GM12878 (cell line): ENCODE measurements around the gene LENG1. TPM values are rescaled to one million over a fixed set of nuclear protein-coding genes. Genes with fewer than 3 reads are reported as not detected.
"Not testable (repeated sequence)": the region's sequence is repeated elsewhere in the genome, so short reads cannot be mapped to it uniquely, and the experiment has no call there.

Experiments
- ATAC-seq: fragments of 200-7000 bp; cut with Tn5 transposase; 3 replicates; pipeline ENCODE4 v1.9.1; 2020; ENCODE audit warnings: mild to moderate bottlenecking, moderate library complexity
- BruUV-seq: library from RNA; stranded (reverse); fragments of 400-500 nt; replicated peaks from 2 replicates; lab custom pipeline; 2021; lab: Mats Ljungman, UMichigan
- CTCF ChIA-PET: fragments of 300-600 bp; sonication (Branson Sonifier 250); formaldehyde crosslinking; extraction: SDS; loops from one replicate; lab custom pipeline; 2021; ENCODE audit warnings: inconsistent platforms; lab: Yijun Ruan, JAX
- POLR2A ChIA-PET: fragments of 350-600 bp; formaldehyde crosslinking; extraction: SDS; loops from one replicate; lab custom pipeline; 2021; ENCODE audit warnings: inconsistent platforms; lab: Charles Lee
- RAD21 ChIA-PET: fragments of 300-600 bp; sonication (Branson Sonifier 250); formaldehyde crosslinking; loops from one replicate; lab custom pipeline; 2023; ENCODE audit warnings: antibody characterized with exemption; ENCODE audit not compliant: unreplicated experiment; lab: Charles Lee
- SMC1A ChIA-PET: fragments of 300-600 bp; sonication (Branson Sonifier 250); formaldehyde crosslinking; loops from one replicate; lab custom pipeline; 2023; ENCODE audit not compliant: unreplicated experiment, uncharacterized antibody; lab: Charles Lee
- DNase-seq: peaks from one replicate; pipeline ENCODE4 v3.0.0-alpha.2; 2011; ENCODE audit warnings: low read depth, low spot score
- FAIRE-seq: peaks from 3 replicates; lab custom pipeline; 2011; peaks lifted over from hg19 to GRCh38; lab: Jason Lieb, UNC
- H2AFZ ChIP-seq: 2 replicates; pipeline ENCODE4 v1.6.0; 2011; ENCODE audit warnings: low read depth, low read length, control low read depth; ENCODE audit not compliant: control insufficient read depth
- H3K27ac ChIP-seq: 2 replicates; pipeline ENCODE4 v1.5.1; 2011; ENCODE audit warnings: control low read depth; ENCODE audit not compliant: control insufficient read depth, insufficient read depth
- H3K27me3 ChIP-seq, 2 experiments: replicated peaks in 1 of 2; 2 replicates each; pipeline versions ENCODE4 v1.6.0 to v1.6.1; 2011; ENCODE audit warnings: low read length in 1 of 2; ENCODE audit not compliant: control insufficient read depth in 2 of 2, insufficient read depth in 2 of 2
- H3K36me3 ChIP-seq, 2 experiments: 2 replicates each; pipeline ENCODE4 v1.5.1; 2011; ENCODE audit warnings: low read length in 1 of 2; ENCODE audit not compliant: control insufficient read depth in 2 of 2, insufficient read depth in 2 of 2
- H3K4me1 ChIP-seq: 2 replicates; pipeline ENCODE4 v1.6.1; 2011; ENCODE audit warnings: mild to moderate bottlenecking, low read length, moderate library complexity, mixed read lengths; ENCODE audit not compliant: control insufficient read depth, insufficient read depth
- H3K4me2 ChIP-seq: 2 replicates; pipeline ENCODE4 v1.6.0; 2011; ENCODE audit warnings: control low read depth; ENCODE audit not compliant: control insufficient read depth, insufficient read depth
- H3K4me3 ChIP-seq: fragments of 200-600 bp; sonication (generic); 2 replicates; pipeline ENCODE4 v1.5.1; 2016
- H3K79me2 ChIP-seq: 2 replicates; pipeline ENCODE4 v1.6.0; 2011; ENCODE audit warnings: low read length; ENCODE audit not compliant: control insufficient read depth, insufficient read depth
- H3K9ac ChIP-seq: 2 replicates; pipeline ENCODE4 v1.8.0; 2011; ENCODE audit warnings: low read length, control low read depth, mixed read lengths; ENCODE audit not compliant: control insufficient read depth, insufficient read depth
- H3K9me3 ChIP-seq: replicated peaks from 3 replicates; pipeline ENCODE4 v1.5.1; 2011; ENCODE audit warnings: mild to moderate bottlenecking, low read length; ENCODE audit not compliant: control insufficient read depth, insufficient read depth
- H4K20me1 ChIP-seq: 2 replicates; pipeline ENCODE4 v1.6.0; 2011; ENCODE audit not compliant: control insufficient read depth, insufficient read depth
- CBX3 ChIP-seq: fragments of 200-600 bp; sonication (generic); IDR thresholded peaks from 2 replicates; pipeline ENCODE4 v1.6.1; 2016; ENCODE audit warnings: low read depth, borderline replicate concordance
- CBX5 ChIP-seq: sonication (generic); IDR thresholded peaks from 2 replicates; pipeline ENCODE4 v1.6.1; 2016; ENCODE audit warnings: low read depth, moderate library complexity, mild to moderate bottlenecking, inconsistent platforms
- ESRRA ChIP-seq: IDR thresholded peaks from 2 replicates; pipeline ENCODE4 v1.6.1; 2012; ENCODE audit warnings: mild to moderate bottlenecking, low read length, improper control_type of control experiment
- HDGF ChIP-seq: fragments of 450-650 bp; IDR thresholded peaks from 2 replicates; pipeline ENCODE4 v1.6.1; 2016; ENCODE audit warnings: antibody characterized with exemption
- KLF5 ChIP-seq: fragments of 450-650 bp; IDR thresholded peaks from 2 replicates; pipeline ENCODE4 v1.6.1; 2014; ENCODE audit warnings: mild to moderate bottlenecking; ENCODE audit not compliant: partially characterized antibody
- RAD21 ChIP-seq: IDR thresholded peaks from 2 replicates; pipeline ENCODE4 v1.6.1; 2011; ENCODE audit warnings: mild to moderate bottlenecking, low read depth, low read length, moderate library complexity; ENCODE audit not compliant: insufficient read depth
- RB1 ChIP-seq: fragments of 450-650 bp; formaldehyde crosslinking; IDR thresholded peaks from 2 replicates; pipeline ENCODE4 v1.6.1; 2017; ENCODE audit warnings: mild to moderate bottlenecking, borderline replicate concordance
- SREBF1 ChIP-seq: IDR thresholded peaks from 2 replicates; pipeline ENCODE4 v1.6.1; 2012; ENCODE audit warnings: mild to moderate bottlenecking, low read length
- SUPT20H ChIP-seq: IDR thresholded peaks from 2 replicates; pipeline ENCODE4 v1.6.1; 2011; ENCODE audit warnings: low read depth, mild to moderate bottlenecking, low read length, moderate library complexity, borderline replicate concordance; ENCODE audit not compliant: control insufficient read depth
- ZBTB11 ChIP-seq: fragments of 450-650 bp; formaldehyde crosslinking; IDR thresholded peaks from 2 replicates; pipeline ENCODE4 v1.5.0; 2022; ENCODE audit warnings: mild to moderate bottlenecking, missing genetic modification characterization
- WGBS: methylation state at CpG from one replicate; pipeline ENCODE4 v1.1.6; 2016; ENCODE audit warnings: low lambda C conversion rate; ENCODE audit not compliant: insufficient replicate concordance, insufficient coverage; ENCODE audit errors: missing lambda C conversion rate; 5-methylcytosine and 5-hydroxymethylcytosine counted together
- in situ Hi-C: fragments of 300-500 bp; cut with MboI; formaldehyde crosslinking; loops from 9 replicates; pipeline ENCODE4 v1.14.3; 2018; ENCODE audit warnings: mixed read lengths
- intact Hi-C: fragments of 100-400 bp; cut with micrococcal nuclease; formaldehyde crosslinking; loops from one replicate; pipeline ENCODE4 v1.14.2; 2022; ENCODE audit not compliant: unreplicated experiment
- polyA plus RNA-seq, 11 experiments: library from polyadenylated mRNA; depleted of rRNA in 4 of 11; unstranded in 6 of 11; stranded (reverse) in 5 of 11; fragments of >200 nt; fragmentation: Nextera tagmentation in 4 of 11; fragmentation: Illumina TruSeq in 1 of 11; extraction: Ambion mirVana in 4 of 11; extraction: Trizol in 1 of 11; gene quantifications; 1 replicate in 1 of 11; 2 replicates in 10 of 11; pipeline versions ENCODE4 v1.2.1 to v1.2.3, GENCODE V29; 2011 to 2016; ENCODE audit warnings: inconsistent platforms in 2 of 11, missing spikeins in 2 of 11, low read depth in 1 of 11
- total RNA-seq, 4 experiments: library from RNA; depleted of rRNA in 3 of 4; stranded (reverse); fragments of >200 nt in 3 of 4; fragmentation: Illumina TruSeq in 1 of 4; extraction: Trizol in 1 of 4; gene quantifications; 2 replicates each; pipeline versions ENCODE4 v1.2.1 to v1.2.3, GENCODE V29; 2013 to 2021
- TF ChIP-seq, protein P1 (sequence below): fragments of 450-650 bp; IDR thresholded peaks from 2 replicates; pipeline ENCODE4 v1.6.1; 2017; ENCODE audit warnings: low read depth, mild to moderate bottlenecking, moderate library complexity

The LENG1 gene
- total and polyA plus RNA-seq, 10 of the 15 experiments (the other 5 are each of a cell fraction or from before 2014, with no cell fraction given), result 0.21 to 10.8 (median 5.8) TPM

GRCh38 chr19:54183431-54183830, 23.9 kb upstream of the LENG1 start (continued):
- TF ChIP-seq, protein P1, sequence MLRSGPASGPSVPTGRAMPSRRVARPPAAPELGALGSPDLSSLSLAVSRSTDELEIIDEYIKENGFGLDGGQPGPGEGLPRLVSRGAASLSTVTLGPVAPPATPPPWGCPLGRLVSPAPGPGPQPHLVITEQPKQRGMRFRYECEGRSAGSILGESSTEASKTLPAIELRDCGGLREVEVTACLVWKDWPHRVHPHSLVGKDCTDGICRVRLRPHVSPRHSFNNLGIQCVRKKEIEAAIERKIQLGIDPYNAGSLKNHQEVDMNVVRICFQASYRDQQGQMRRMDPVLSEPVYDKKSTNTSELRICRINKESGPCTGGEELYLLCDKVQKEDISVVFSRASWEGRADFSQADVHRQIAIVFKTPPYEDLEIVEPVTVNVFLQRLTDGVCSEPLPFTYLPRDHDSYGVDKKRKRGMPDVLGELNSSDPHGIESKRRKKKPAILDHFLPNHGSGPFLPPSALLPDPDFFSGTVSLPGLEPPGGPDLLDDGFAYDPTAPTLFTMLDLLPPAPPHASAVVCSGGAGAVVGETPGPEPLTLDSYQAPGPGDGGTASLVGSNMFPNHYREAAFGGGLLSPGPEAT, result no peak
- TF ChIP-seq RAD21, result no peak

- intact Hi-C loops, H3K4me3 ChIP-seq, H3K9ac ChIP-seq, BruUV-seq, H2AFZ ChIP-seq, H3K4me2 ChIP-seq, H3K27me3 ChIP-seq, RAD21 ChIA-PET, H4K20me1 ChIP-seq, H3K79me2 ChIP-seq, FAIRE-seq, SMC1A ChIA-PET, H3K4me1 ChIP-seq, H3K9me3 ChIP-seq, H3K27ac ChIP-seq, in situ Hi-C loops, DNase-seq, POLR2A ChIA-PET, CTCF ChIA-PET, ATAC-seq, H3K36me3 ChIP-seq: not testable (repeated sequence)
- 71% methylated on average over 3 of the region's 3 CpGs for WGBS
These were observed 22.4 kb upstream of the LENG1 start for GRCh38 chr19:54181894-54182293.

- H3K36me3 ChIP-seq, result peaks cover 0 to 3% of the 10 kb centered on the region in 2 experiments; a peak in 1 of 4 replicates
- in situ Hi-C loops (no loop called here), intact Hi-C loops (no loop called here)
- H3K4me2 ChIP-seq, result no peak overlapping the region
- H3K79me2 ChIP-seq, result no peaks in the 10 kb centered on the region
- H2AFZ ChIP-seq, result no peak overlapping the region
- BruUV-seq, result no TSS peak
- H3K27me3 ChIP-seq, result no peaks in the 10 kb centered on the region
- DNase-seq, result no peak
- no peak overlapping the region for H3K27ac ChIP-seq
- ChIA-PET SMC1A (no interaction called here), CTCF (interaction anchor here (1.1 kb wide), 1 partner anchor 210 kb away, joined by 3 read pairs; no protein-coding TSS in a partner anchor), RAD21 (no interaction called here), POLR2A (no interaction called here)
- no peaks in the 10 kb centered on the region for H4K20me1 ChIP-seq
- no peak for ATAC-seq
- no peaks in the 10 kb centered on the region for H3K4me1 ChIP-seq
- no peak for FAIRE-seq
- H3K4me3 ChIP-seq, result no peak overlapping the region
- H3K9me3 ChIP-seq, result no peaks in the 10 kb centered on the region
- H3K9ac ChIP-seq, result no peak overlapping the region
- WGBS, result 94% methylated on average over 29 of the region's 37 CpGs
- TF ChIP-seq RB1 (no peak), CBX5 (no peak), SUPT20H (no peak), KLF5 (no peak), SREBF1 (no peak), CBX3 (no peak), HDGF (no peak), ESRRA (no peak), ZBTB11 (CRISPR knock-in tag) (no peak)
These were observed 21.2 kb upstream of the LENG1 start for GRCh38 chr19:54180691-54181091.
